GM15510 (cell line): Measurements from ENCODE around the gene MGAT5B.

Experiments used
- POLR2A ChIP-seq: IDR thresholded peaks from 3 replicates; pipeline ENCODE4 v1.6.1; 2011; ENCODE audit warnings: borderline replicate concordance; ENCODE audit not compliant: insufficient read length; ENCODE audit errors: extremely low read depth

MGAT5B gene

GRCh38 chr17:76841776-76842405 is 26.3 kb upstream of the MGAT5B start:
- no peak for TF ChIP-seq POLR2A

DNA sequence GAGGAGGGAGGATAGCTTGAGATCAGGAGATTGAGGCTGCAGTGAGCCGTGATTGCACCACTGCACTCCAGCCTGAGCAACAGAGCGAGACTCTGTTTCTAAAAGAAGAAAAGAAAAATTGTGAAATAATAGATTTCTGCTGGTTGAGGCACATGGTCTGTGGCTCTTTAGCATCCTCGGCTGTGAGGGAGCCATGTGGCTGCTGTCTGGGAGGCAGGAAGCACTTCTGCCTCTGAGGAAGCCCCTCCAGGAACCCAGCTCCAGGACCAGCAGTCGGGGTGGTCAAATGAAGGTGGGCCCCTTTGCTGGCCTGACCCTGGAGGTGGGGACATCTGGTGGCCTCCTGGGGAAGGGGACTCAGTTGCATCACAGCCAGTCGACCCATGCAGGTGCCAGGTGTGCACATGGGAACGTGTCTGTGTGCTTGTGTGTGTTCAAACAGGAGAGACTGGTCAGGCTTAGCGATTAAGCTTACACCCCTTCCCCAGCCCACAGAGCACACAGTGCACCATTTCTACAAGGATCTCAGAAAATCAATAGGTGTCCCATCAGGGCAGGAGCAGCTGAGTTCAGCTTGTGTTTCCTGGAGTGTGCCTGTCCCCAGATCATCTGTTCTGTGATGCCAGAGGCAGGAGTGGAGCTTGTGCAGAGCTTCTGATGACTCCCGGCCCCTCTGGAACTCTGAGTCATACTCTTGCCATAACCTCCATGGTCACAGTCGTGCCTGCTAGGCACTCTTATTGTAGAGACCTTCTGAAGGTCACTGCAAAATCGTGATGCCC is 24.3 kb upstream of the MGAT5B start:
- TF ChIP-seq POLR2A = no peak

DNA sequence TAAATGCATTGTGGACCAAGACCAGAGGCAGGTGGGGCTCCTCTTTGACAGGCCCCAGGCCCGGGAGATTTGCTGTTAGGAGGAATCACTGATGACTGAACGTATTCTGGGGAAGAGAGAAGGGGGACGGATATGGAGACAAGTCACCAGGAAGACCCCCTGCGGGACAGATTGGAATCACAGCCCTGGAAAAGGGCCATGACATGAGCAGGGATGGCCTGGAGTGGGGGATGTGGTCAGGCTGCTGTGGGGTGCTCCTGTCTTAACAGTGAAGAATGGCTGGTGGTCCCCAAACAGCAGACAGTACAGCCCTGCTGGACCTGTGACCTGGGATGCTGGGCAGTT is 23.7 kb upstream of the MGAT5B start:
- TF ChIP-seq POLR2A = no peak

DNA sequence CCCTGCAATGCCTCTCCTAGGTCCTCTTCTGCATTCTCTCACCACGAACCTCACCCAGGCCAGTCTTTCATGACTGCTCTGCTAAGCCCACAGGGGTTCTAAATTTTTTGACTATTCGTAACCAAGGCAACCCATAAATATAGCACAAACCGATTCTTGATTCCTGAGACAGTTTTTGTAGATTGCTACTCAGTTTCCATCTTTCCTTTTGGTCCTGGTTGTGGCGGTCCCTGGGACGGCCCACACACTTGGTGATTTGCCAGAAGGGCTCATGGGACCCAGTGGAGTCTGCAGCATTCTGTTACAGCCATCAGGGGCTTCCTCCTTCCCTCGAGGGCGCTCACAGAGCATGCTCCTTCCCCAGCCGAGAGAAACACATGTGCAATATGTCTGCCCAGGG is 23.4 kb upstream of the MGAT5B start:
- TF ChIP-seq POLR2A = no peak

DNA sequence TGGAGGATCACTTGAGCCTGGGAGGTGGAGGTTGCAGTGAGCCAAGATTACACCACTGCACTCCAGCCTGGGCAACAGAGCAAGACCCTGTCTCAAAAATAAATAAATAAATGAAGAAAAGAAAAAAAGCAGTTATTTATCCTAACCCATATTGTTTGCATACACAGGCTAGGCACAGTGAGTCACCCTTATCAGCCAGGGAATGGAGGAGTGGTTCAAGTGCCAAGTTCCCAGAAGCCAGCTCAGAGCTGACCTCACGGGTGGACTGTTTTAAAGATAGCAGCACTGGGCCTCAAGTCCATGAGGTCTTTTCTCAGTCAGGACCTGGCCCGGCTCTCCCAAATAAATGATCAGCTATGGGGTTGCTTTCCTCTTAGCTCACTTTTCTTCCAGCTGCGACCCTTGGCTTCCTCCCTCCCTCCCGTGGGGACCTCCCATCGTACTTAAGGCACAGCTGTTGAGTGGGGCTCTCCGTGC is 22.6 kb upstream of the MGAT5B start:
- TF ChIP-seq POLR2A = no peak

DNA sequence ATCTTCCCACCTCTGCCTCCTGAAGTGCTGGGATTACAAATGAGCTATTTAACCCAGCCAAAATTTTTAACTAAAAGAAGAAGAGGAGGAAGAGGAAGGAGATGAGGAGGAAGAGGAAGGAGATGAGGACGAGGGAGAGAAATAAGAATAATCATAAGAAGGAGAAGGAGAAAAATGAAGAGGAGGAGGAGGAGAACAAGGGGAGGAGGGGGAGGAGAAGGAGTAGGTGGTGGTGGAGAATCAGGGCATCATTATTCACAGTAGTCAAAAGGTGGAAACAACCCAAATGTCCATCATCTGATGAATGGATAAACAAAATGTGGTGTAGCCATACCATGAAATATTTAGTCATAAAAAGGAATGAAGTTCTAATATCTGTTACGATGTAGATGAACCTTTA is 21.2 kb upstream of the MGAT5B start:
- TF ChIP-seq POLR2A = no peak

DNA sequence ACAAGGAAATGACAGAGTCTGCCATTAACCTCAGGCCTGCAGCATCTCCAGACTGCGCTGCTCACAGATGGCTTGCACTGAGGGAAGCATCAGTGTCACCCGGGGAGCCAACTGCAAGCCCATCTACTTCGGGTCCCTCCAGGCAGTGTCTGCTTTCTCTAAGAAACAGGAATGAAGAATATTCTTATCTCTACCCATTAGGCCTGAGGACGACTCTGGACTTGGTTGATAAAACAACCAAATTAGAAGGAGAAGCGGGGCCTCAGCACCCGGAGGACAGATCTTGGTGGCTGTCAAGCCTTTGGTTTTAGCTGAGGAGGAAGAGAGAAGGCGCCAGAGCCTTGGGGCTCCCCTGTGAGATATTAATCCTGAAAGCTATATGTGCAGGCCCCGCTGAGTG is 19.5 kb upstream of the MGAT5B start:
- no peak for TF ChIP-seq POLR2A

DNA sequence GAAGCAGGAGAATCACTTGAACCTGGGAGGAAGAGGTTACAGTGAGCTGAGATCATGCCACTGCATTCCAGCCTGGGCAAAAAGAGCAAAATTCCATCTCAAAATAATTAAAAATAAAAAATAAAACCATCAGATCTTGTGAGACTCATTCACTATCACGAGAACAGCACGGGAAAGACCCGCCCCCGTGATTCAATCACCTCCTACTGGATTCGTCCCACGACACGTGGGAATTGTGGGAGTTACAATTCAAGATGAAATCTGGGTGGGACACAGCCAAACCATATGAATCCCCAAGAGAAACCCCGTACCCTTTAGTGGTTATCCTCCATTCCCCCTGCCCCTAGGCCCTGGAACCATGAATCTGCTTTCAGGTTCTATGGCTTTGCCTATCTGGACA is 15.4 kb upstream of the MGAT5B start:
- no peak for TF ChIP-seq POLR2A

DNA sequence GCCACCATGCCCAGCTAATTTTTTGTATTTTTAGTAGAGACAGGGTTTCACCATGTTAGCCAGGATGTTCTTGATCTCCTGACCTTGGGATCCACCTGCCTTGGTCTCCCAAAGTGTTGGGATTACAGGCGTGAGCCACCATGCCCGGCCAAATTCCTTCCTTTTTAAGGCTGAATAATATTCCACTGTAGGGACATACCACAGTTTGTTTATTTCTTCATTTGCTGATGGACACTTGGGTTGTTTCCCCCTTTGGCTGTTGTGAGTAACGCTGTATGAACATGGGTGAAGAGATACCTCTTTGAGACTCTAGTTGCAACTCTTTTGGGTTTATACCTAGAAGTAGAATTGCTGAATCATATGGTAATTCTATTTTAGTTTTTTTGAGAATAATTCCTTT is 13.1 kb upstream of the MGAT5B start:
- TF ChIP-seq POLR2A = no peak

DNA sequence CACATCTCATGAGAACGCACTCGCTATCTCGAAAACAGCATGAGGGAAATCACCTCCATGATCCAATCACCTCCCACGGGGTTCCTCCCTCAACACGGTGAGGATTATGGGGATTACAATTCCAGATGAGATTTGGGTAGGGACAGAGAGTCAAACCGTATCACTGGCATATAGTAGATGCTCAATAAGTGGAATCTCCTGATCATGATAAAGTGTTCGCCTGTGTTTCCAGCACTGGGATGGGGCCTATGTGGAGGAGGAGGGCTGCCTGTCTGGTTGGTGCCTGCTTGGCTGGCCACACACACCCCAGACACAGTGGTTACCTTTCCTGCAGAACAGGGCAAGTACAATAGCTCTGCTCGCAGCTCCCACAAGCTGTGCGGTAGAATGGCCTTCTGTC is 6.1 kb upstream of the MGAT5B start:
- TF ChIP-seq POLR2A = no peak

- no peak for TF ChIP-seq POLR2A
Measured at GRCh38 chr17:76862494-76862893, 5.7 kb upstream of the MGAT5B start.

GRCh38 chr17:76864024-76864423 is 4.2 kb upstream of the MGAT5B start:
- TF ChIP-seq POLR2A = no peak

DNA sequence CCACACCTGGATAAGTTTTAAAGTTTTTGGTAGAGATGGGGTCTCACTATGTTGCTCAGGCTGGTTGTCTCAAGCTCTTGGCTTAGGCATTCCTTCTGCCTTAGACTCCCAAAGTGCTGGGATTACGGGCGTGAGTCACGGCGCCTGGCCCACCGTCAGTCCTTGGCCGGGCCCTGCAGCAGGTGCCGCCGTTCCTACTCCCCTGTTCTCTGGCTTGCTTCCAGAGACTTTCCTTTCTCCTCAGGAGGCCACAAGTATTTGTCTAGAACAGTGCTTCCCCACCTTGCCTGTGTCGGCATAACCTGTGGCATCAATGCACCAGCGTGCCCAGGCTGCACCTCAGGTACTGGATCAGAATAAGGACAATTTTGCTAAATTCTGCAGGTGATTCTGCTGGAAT is 3.0 kb upstream of the MGAT5B start:
- no peak for TF ChIP-seq POLR2A

- TF ChIP-seq POLR2A = no peak
Measured at GRCh38 chr17:76866203-76866602, 2.0 kb upstream of the MGAT5B start.

GRCh38 chr17:76866774-76867577 is 1.2 kb upstream of the MGAT5B start:
- TF ChIP-seq POLR2A = no peak

DNA sequence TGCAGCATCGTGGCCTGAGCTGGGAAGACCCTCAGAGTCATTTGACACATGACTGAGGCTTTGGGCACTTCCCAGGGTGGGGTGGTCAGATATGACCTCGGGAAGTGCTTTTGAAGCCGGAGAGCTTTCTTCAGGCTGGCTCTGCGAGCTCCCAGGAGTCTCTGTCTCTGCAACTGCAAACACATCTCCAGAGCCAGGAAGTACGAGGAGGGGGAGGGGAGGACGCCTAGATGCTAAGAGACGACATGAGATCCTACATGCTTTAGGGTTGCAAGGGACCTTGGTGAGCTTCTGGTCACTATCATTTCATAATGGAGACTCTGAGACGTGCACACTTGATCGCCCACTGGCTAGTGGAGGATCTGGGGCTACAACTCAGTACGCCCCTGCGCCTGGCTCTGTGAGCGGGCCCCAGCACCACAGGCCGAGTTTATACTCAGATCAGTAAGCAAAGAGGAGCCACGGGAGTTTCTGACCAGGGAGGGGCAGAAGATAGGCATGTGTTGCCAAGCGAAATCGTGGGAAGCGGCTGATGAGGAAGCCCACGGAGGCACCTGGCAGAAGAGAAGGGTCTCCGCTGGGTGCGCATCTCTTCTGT is 527 bp upstream of the MGAT5B start:
- TF ChIP-seq POLR2A = no peak
